ENCODE measurements around the gene PCDH15. TPM values are rescaled to one million over a fixed set of nuclear protein-coding genes. Genes with fewer than 3 reads are reported as not detected.

PCDH15 gene
- polyA plus RNA-seq, 1 of the 3 experiments (the other 2 are of a cell fraction): 0.03 TPM

DNA sequence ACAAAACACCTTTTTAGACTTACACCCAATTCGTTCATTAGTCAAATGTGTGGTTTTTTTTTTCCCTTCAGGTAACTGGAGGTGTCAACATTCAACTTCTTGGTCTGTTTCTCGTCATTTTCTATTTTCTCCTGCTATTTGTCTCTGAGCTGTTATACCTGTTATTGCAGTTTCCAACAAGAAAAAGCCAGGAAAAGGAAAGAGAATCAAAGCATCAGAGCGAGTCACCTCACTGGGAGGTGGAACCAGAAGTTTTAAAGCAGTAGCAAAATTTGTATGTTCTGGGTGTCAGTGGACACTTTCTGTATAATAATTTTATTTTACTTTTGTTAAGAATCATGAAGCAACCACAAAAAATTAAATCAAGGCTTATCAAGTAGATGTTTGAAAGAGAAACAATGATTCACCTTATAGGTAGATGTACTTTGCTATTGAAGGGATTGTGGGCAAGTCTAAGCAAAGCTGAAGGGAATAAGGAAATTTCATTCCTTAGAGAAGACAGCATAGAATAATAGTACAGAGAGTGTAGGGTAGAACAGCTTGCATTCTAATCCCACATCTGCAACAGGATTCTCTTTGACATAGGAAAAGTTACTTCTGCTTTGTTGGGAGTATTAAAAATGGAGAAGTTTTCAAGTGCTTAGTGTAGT lies 675.8 kb downstream of the PCDH15 start:
- Histone ChIP-seq H3K36me3 (replicated peaks in 1 of 2; ENCODE audit: control insufficient read depth in 1 of 2, insufficient read depth in 2 of 2, low read length in 1 of 2) (no peaks in the 10 kb centered on the region), H3K4me2 (no peak overlapping the region), H3K27me3 (ENCODE audit: insufficient read depth) (no peaks in the 10 kb centered on the region), H4K20me1 (ENCODE audit: insufficient read depth) (no peaks in the 10 kb centered on the region), H3K4me3 (ENCODE audit: low read depth in 2 of 2, low read length in 1 of 2) (no peak overlapping the region), H3K4me1 (ENCODE audit: control insufficient read depth in 1 of 2, insufficient read depth in 2 of 2, low read depth in 1 of 2, low read length in 1 of 2) (no peaks in the 10 kb centered on the region; a peak in 1 of 4 replicates), H3K9me3 (no peaks in the 10 kb centered on the region), H3K9me2 (no peaks in the 10 kb centered on the region), H3K79me2 (ENCODE audit: insufficient read depth) (no peaks in the 10 kb centered on the region), H3F3A (replicated peaks; ENCODE audit: insufficient read depth) (no peaks in the 10 kb centered on the region), H3K27ac (ENCODE audit: low read depth in 2 of 2, low read length in 1 of 2) (no peak overlapping the region), H3K9ac (no peak overlapping the region), H2AFZ (ENCODE audit: low read depth) (no peak overlapping the region)
- TF ChIP-seq NFIC (IDR thresholded peaks at IDR 0.05; ENCODE audit: borderline replicate concordance) (no peak), EZH2phosphoT487 (IDR thresholded peaks at IDR 0.05; ENCODE audit: borderline replicate concordance, low read depth) (no peak), EP300 (IDR thresholded peaks at IDR 0.05; ENCODE audit: borderline replicate concordance in 1 of 2, low read depth in 1 of 2, low read length in 1 of 2) (no peak), NRF1 (IDR thresholded peaks at IDR 0.05; ENCODE audit: low read depth, low read length) (no peak), JUND (IDR thresholded peaks at IDR 0.05) (no peak)
- DNase-seq: no peak
- 23% methylated on average over 3 of the region's 3 CpGs for WGBS (ENCODE audit: low lambda C conversion rate)
- CTCF ChIA-PET: interaction anchor here (0.9 kb wide), 1 partner anchor 26 kb away, joined by 3 read pairs; no protein-coding TSS in a partner anchor
- POLR2A ChIA-PET: no interaction called here

DNA sequence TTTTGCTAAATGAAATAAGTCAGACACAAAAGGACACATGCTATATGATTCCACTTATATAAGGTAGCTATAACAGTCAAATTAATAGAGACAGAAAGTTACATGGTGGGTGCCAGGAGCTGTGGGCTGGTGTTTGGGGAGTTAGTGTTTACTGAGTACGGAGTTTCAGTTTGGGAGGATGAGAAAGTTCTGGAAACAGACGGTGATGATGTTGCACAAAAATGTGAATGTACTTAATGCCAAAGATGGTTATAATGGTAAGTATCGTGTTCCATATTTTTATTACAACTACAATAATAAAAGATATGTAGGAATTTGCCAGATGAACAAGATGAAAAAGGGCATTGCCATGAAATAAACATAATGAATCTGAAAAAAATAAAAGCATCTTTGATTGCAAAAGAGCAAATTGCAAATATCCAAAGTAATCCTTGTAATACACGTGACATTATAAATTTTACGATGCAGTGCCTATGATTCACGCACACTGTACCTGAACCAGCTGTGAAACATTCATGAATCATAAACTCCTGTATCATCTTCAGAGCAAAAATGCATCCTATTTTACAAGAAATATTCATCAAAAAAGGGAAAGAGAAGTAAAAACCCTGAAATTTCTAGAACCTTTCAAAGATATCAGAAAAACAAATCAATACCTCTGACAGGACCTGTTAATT lies 676.7 kb downstream of the PCDH15 start:
- 72% methylated on average over 6 of the region's 6 CpGs for WGBS (ENCODE audit: low lambda C conversion rate)
- H3K4me2 ChIP-seq: no peak overlapping the region
- TF ChIP-seq RAD21 (IDR thresholded peaks at IDR 0.05; ENCODE audit: low read length) (no peak), NFIC (IDR thresholded peaks at IDR 0.05; ENCODE audit: borderline replicate concordance) (no peak), EZH2phosphoT487 (IDR thresholded peaks at IDR 0.05; ENCODE audit: borderline replicate concordance, low read depth) (no peak)
- TF ChIP-seq, protein P1, sequence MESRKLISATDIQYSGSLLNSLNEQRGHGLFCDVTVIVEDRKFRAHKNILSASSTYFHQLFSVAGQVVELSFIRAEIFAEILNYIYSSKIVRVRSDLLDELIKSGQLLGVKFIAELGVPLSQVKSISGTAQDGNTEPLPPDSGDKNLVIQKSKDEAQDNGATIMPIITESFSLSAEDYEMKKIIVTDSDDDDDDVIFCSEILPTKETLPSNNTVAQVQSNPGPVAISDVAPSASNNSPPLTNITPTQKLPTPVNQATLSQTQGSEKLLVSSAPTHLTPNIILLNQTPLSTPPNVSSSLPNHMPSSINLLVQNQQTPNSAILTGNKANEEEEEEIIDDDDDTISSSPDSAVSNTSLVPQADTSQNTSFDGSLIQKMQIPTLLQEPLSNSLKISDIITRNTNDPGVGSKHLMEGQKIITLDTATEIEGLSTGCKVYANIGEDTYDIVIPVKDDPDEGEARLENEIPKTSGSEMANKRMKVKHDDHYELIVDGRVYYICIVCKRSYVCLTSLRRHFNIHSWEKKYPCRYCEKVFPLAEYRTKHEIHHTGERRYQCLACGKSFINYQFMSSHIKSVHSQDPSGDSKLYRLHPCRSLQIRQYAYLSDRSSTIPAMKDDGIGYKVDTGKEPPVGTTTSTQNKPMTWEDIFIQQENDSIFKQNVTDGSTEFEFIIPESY (IDR thresholded peaks at IDR 0.05; ENCODE audit: borderline replicate concordance, low read depth): no peak
- TF ChIP-seq, protein P2, sequence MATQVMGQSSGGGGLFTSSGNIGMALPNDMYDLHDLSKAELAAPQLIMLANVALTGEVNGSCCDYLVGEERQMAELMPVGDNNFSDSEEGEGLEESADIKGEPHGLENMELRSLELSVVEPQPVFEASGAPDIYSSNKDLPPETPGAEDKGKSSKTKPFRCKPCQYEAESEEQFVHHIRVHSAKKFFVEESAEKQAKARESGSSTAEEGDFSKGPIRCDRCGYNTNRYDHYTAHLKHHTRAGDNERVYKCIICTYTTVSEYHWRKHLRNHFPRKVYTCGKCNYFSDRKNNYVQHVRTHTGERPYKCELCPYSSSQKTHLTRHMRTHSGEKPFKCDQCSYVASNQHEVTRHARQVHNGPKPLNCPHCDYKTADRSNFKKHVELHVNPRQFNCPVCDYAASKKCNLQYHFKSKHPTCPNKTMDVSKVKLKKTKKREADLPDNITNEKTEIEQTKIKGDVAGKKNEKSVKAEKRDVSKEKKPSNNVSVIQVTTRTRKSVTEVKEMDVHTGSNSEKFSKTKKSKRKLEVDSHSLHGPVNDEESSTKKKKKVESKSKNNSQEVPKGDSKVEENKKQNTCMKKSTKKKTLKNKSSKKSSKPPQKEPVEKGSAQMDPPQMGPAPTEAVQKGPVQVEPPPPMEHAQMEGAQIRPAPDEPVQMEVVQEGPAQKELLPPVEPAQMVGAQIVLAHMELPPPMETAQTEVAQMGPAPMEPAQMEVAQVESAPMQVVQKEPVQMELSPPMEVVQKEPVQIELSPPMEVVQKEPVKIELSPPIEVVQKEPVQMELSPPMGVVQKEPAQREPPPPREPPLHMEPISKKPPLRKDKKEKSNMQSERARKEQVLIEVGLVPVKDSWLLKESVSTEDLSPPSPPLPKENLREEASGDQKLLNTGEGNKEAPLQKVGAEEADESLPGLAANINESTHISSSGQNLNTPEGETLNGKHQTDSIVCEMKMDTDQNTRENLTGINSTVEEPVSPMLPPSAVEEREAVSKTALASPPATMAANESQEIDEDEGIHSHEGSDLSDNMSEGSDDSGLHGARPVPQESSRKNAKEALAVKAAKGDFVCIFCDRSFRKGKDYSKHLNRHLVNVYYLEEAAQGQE (IDR thresholded peaks at IDR 0.05; ENCODE audit: low read depth, low read length): no peak
- H3K36me3 ChIP-seq (replicated peaks in 1 of 2; ENCODE audit: control insufficient read depth in 1 of 2, insufficient read depth in 2 of 2, low read length in 1 of 2): no peaks in the 10 kb centered on the region
- no peaks in the 10 kb centered on the region for H3K9me3 ChIP-seq
- no peak overlapping the region for H3K4me3 ChIP-seq (ENCODE audit: low read depth in 2 of 2, low read length in 1 of 2)
- ChIA-PET CTCF (no interaction called here), POLR2A (no interaction called here)
- H3K9me2 ChIP-seq: no peaks in the 10 kb centered on the region
- no peaks in the 10 kb centered on the region for H3F3A ChIP-seq (replicated peaks; ENCODE audit: insufficient read depth)
- no peak for DNase-seq
- no peaks in the 10 kb centered on the region for H4K20me1 ChIP-seq (ENCODE audit: insufficient read depth)
- no peaks in the 10 kb centered on the region; a peak in 1 of 4 replicates for H3K4me1 ChIP-seq (ENCODE audit: control insufficient read depth in 1 of 2, insufficient read depth in 2 of 2, low read depth in 1 of 2, low read length in 1 of 2)
- H3K9ac ChIP-seq: no peak overlapping the region
- H3K27ac ChIP-seq (ENCODE audit: low read depth in 2 of 2, low read length in 1 of 2): no peak overlapping the region
- no peaks in the 10 kb centered on the region for H3K79me2 ChIP-seq (ENCODE audit: insufficient read depth)
- H2AFZ ChIP-seq (ENCODE audit: low read depth): no peak overlapping the region
- H3K27me3 ChIP-seq (ENCODE audit: insufficient read depth): no peaks in the 10 kb centered on the region
